Activated CD8-positive, alpha-beta memory T cell treated with anti-CD3 and anti-CD28 coated beads for 24 hours (primary cell): ENCODE measurements around the gene ZNF862.

ENCODE experiments used
- DNase-seq: peaks from one replicate; pipeline ENCODE4 v3.0.0-alpha.2; 2020

The ZNF862 gene

DNA sequence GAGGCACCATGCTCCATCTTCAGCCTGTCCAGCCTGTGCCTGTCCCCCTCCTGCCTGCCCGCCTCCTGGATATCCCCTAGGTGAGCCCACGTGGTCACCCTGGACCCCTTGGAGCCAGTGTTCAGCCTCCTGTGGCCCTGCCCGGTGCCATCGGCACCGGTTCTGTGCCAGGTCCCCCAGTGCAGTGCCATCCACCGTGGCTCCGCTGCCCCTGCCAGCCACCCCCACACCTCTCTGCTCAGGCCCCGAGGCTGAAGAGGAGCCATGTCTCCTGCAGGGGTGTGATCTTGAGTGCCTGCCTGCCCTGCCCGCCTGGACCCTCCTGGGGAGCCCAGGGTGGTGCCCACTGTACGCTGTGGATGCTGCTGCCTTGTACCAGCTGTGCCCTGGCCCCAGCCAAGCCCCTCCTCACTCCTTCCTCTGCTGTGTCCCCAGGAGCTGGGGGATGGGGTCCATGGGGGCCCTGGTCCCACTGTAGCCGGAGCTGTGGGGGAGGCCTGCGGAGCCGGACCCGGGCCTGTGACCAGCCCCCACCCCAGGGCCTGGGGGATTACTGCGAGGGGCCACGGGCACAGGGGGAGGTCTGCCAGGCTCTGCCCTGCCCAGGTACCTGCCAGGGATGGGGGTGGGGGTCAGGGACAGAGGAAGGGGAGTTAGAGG, 26.2 kb upstream of the ZNF862 start:
- DNase-seq, result no peak

GRCh38 chr7:149813254-149814035, 24.7 kb upstream of the ZNF862 start:
- DNase-seq, result no peak

GRCh38 chr7:149814494-149814893, 23.7 kb upstream of the ZNF862 start:
- DNase-seq, result no peak

GRCh38 chr7:149815121-149815520, 23.1 kb upstream of the ZNF862 start:
- DNase-seq, result no peak

- DNase-seq, result no peak
Observed at GRCh38 chr7:149815661-149816266, 22.4 kb upstream of the ZNF862 start.

GRCh38 chr7:149816267-149816751, 21.9 kb upstream of the ZNF862 start:
- DNase-seq, result no peak

DNA sequence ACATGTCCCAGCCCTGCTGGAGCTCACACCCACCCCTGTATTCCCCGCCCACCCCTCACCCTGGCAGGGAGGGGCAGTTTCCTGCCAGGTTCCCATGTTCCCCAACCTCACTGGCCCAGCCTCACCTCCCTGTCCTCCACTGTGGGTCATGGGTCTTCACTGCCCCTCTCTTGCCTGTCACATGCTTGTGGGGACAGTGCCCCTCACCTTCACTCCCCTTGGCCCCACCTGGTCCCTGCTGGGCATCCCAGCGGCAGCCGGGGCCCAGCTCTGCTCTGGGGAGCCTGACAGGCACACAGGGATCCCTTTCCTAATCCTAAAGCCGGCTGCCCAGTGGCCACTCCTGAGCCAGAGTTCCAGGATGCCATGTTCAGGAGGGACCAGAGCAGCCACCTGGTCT, 21.4 kb upstream of the ZNF862 start:
- no peak for DNase-seq

DNA sequence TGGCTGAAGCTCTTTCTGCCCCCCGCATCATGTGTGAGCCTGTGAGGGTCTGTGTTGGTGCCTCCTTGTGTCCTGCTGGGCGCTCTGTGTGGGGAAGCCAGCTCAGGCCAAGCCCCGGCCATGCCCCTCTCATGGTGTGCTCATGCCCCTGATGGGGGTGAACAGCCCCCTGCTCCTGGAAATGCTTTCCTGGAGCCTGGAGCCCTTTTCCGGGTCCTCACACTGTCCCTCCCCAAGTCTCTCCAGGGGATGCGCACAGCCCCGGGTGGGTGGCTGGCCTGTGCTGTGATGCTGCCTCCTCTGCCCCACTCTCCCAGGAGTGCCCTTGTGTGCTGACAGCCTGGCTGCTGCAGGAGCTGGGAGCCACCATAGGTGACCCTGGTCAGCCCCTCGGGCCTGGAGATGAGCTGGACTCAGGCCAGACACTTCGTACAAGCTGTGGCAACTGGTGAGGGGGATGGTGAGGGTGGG, 20.8 kb upstream of the ZNF862 start:
- no peak for DNase-seq

- no peak for DNase-seq
Observed at GRCh38 chr7:149817836-149818535, 20.2 kb upstream of the ZNF862 start.

DNA sequence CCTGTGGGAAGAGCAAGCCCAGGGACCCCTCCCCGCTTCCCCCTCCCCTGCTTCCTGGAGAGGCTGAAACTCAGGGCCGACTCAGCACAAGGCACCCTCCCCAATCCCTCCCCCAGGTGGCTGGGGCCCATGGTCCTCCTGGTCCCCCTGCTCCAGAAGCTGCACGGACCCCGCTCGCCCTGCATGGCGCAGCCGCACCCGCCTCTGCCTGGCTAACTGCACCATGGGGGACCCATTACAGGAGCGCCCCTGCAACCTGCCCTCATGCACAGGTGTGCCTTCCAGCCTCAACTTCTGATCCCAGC, 19.7 kb upstream of the ZNF862 start:
- DNase-seq, result no peak

DNA sequence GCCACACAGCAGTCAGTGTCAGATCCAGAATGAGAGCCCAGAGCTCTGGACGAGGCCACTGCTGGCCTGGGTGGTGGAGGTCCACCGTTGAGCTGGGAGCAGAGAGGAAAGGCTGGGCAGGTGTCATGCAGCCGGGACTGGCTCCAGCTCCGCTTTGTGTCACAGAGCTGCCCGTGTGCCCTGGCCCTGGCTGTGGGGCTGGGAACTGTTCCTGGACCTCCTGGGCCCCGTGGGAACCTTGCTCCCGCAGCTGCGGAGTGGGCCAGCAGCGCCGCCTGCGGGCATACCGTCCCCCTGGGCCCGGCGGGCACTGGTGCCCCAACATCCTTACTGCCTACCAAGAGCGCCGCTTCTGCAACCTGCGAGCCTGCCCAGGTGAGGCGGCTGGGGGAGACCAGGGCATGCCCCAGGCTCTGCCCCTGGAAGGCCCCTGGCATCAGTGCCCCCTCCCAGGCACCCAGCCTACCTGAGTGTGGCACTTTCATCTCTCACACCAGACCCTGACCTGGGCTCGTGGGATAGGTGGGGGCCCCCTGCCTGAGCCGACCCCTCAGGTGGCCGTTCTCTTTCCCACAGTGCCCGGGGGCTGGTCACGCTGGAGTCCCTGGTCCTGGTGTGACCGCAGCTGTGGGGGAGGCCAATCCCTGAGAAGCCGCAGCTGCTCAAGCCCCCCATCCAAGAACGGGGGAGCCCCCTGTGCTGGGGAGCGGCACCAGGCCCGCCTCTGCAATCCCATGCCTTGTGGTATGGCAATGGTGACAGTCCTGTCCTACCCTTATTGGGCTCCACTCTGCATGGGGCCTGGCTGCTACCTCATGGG, 18.8 kb upstream of the ZNF862 start:
- no peak for DNase-seq

- DNase-seq, result no peak
Observed at GRCh38 chr7:149819961-149820340, 18.2 kb upstream of the ZNF862 start.

- DNase-seq, result no peak
Observed at GRCh38 chr7:149820622-149821190, 17.5 kb upstream of the ZNF862 start.

- no peak for DNase-seq
Observed at GRCh38 chr7:149821191-149822148, 16.7 kb upstream of the ZNF862 start.

GRCh38 chr7:149822353-149822943, 15.7 kb upstream of the ZNF862 start:
- DNase-seq, result no peak

GRCh38 chr7:149823191-149823630, 15.0 kb upstream of the ZNF862 start:
- DNase-seq, result no peak

DNA sequence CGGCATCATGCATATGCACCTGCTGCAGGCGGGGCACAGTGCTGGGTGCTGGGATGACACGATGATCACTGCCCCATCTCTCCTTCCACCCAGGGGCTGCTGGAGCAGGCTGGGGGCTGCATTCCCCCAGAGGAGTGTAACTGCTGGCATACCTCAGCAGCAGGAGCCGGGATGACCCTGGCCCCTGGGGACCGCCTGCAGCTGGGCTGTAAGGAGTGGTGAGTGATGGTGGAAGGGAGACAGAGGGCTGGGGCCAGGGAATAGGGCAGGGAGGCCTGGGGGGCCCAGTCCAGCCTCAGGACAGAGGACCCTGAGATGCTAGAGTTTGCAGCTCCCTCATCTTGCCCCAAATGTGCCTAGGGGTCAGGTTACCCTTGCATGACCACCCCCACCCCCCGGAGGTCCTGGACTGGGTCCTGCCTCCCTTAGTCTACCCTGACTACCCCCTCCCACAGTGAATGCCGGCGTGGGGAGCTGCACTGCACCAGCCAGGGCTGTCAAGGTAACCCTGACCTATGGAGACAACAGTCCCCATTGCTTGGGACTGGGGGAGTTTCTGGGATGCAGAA, 14.5 kb upstream of the ZNF862 start:
- no peak for DNase-seq

DNA sequence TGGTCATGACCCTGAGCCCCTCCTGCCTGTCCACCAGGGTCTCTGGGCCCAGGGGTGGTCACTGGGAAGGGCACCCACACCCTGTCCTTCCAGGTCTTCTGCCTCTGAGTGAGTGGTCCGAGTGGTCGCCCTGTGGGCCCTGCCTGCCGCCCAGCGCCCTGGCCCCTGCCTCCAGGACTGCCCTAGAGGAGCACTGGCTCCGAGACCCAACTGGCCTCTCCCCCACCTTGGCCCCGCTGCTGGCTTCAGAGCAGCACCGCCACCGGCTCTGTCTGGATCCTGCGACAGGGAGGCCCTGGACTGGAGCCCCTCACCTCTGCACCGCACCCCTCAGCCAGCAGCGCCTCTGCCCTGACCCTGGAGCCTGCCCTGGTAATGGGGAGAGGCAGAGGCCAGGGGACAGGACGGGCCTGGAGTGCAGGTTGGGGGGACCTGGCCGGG, 13.9 kb upstream of the ZNF862 start:
- no peak for DNase-seq

GRCh38 chr7:149824748-149825566, 13.2 kb upstream of the ZNF862 start:
- DNase-seq, result no peak
